GM19438 (cell line): Measurements from ENCODE around the gene RNF208.
"Not testable (repeated sequence)": the region's sequence is repeated elsewhere in the genome, so short reads cannot be mapped to it uniquely, and the experiment has no call there.

Source experiments
- ATAC-seq: cut with Tn5 transposase; IDR thresholded peaks from one replicate; pipeline ENCODE4 v1.9.1; 2021; ENCODE audit warnings: low read depth; ENCODE audit not compliant: unreplicated experiment

Gene RNF208

GRCh38 chr9:137240318-137240840 lies 18.3 kb upstream of the RNF208 start:
- peak; percentile 28 for ATAC-seq

GRCh38 chr9:137239541-137240200 lies 17.6 kb upstream of the RNF208 start:
- not testable (repeated sequence) for ATAC-seq

GRCh38 chr9:137237759-137238726 lies 16.0 kb upstream of the RNF208 start:
- ATAC-seq: no peak

- ATAC-seq: no peak
Measured at GRCh38 chr9:137236936-137237421, 14.9 kb upstream of the RNF208 start.

GRCh38 chr9:137236238-137236935 lies 14.3 kb upstream of the RNF208 start:
- ATAC-seq: no peak

- ATAC-seq: no peak
Measured at GRCh38 chr9:137235424-137236237, 13.6 kb upstream of the RNF208 start.

- ATAC-seq: no peak
Measured at GRCh38 chr9:137234758-137235423, 12.9 kb upstream of the RNF208 start.

- ATAC-seq: no peak
Measured at GRCh38 chr9:137234055-137234697, 12.1 kb upstream of the RNF208 start.

GRCh38 chr9:137233143-137233980 lies 11.3 kb upstream of the RNF208 start:
- ATAC-seq: no peak

GRCh38 chr9:137232510-137232909 lies 10.5 kb upstream of the RNF208 start:
- no peak for ATAC-seq

GRCh38 chr9:137232101-137232500 lies 10.1 kb upstream of the RNF208 start:
- ATAC-seq: no peak

- no peak for ATAC-seq
Measured at GRCh38 chr9:137231372-137232039, 9.5 kb upstream of the RNF208 start.

- no peak for ATAC-seq
Measured at GRCh38 chr9:137230705-137231371, 8.8 kb upstream of the RNF208 start, which contains the start of gene SLC34A3. TSS of gene SLC34A3 (plus strand) at chr9:137230901. CDS start at chr9:137231703, 802 bp downstream.

GRCh38 chr9:137229903-137230704 lies 8.1 kb upstream of the RNF208 start:
- no peak for ATAC-seq

GRCh38 chr9:137228968-137229896 lies 7.2 kb upstream of the RNF208 start:
- ATAC-seq: no peak
